SIG-M5 (cell line): Measurements from ENCODE around the gene FAM76B.
"Not testable (repeated sequence)": the region's sequence is repeated elsewhere in the genome, so short reads cannot be mapped to it uniquely, and the experiment has no call there.

ENCODE experiments used
- DNase-seq: peaks from one replicate; lab custom pipeline; 2025; lab: John Stamatoyannopoulos, UW

FAM76B gene

GRCh38 chr11:95789506-95790122, at the start of gene FAM76B:
Gene FAM76B, minus strand, starts transcription at chr11:95789782. Its CDS starts 304 bp downstream, at chr11:95789478.
- DNase-seq = peak; percentile 83

- no peak for DNase-seq
These were observed 46.3 kb upstream of the FAM76B start for GRCh38 chr11:95835768-95836488.

GRCh38 chr11:95835351-95835750, 45.8 kb upstream of the FAM76B start:
- no peak for DNase-seq

- DNase-seq = no peak
These were observed 43.8 kb upstream of the FAM76B start for GRCh38 chr11:95833378-95833777.

- DNase-seq = no peak
These were observed 43.2 kb upstream of the FAM76B start for GRCh38 chr11:95832763-95833162.

- DNase-seq = no peak
These were observed 41.8 kb upstream of the FAM76B start for GRCh38 chr11:95831198-95831883.

- DNase-seq = no peak
These were observed 40.1 kb upstream of the FAM76B start for GRCh38 chr11:95829580-95830259.

GRCh38 chr11:95827696-95828095, 38.1 kb upstream of the FAM76B start:
- DNase-seq = no peak

GRCh38 chr11:95821640-95822039, 32.1 kb upstream of the FAM76B start:
- no peak for DNase-seq

- no peak for DNase-seq
These were observed 26.5 kb upstream of the FAM76B start for GRCh38 chr11:95816037-95816436.

GRCh38 chr11:95811052-95811451, 21.5 kb upstream of the FAM76B start:
- DNase-seq = not testable (repeated sequence)

GRCh38 chr11:95806464-95806863, 16.9 kb upstream of the FAM76B start:
- DNase-seq = not testable (repeated sequence)

- no peak for DNase-seq
These were observed 16.3 kb upstream of the FAM76B start for GRCh38 chr11:95805869-95806268.

- no peak for DNase-seq
These were observed 14.4 kb upstream of the FAM76B start for GRCh38 chr11:95803973-95804372.

- no peak for DNase-seq
These were observed 13.2 kb upstream of the FAM76B start for GRCh38 chr11:95802806-95803205.

GRCh38 chr11:95800438-95800837, 10.9 kb upstream of the FAM76B start:
- DNase-seq = no peak

GRCh38 chr11:95799546-95799945, 10.0 kb upstream of the FAM76B start:
- no peak for DNase-seq

- no peak for DNase-seq
These were observed 6.9 kb upstream of the FAM76B start for GRCh38 chr11:95796501-95796900.

GRCh38 chr11:95795627-95796295, 6.2 kb upstream of the FAM76B start:
- DNase-seq = no peak

GRCh38 chr11:95794086-95794485, 4.5 kb upstream of the FAM76B start:
- DNase-seq = no peak

GRCh38 chr11:95793116-95793515, 3.5 kb upstream of the FAM76B start:
- no peak for DNase-seq

GRCh38 chr11:95792700-95793099, 3.1 kb upstream of the FAM76B start:
- DNase-seq = no peak
